ENCODE measurements around the gene ITPRIPL1.
"Not testable (repeated sequence)": the region's sequence is repeated elsewhere in the genome, so short reads cannot be mapped to it uniquely, and the experiment has no call there.

The ITPRIPL1 gene

GRCh38 chr2:96325041-96325883, at the start of gene ITPRIPL1:
TSS of gene ITPRIPL1 (plus strand) at chr2:96325317. CDS start at chr2:96325840, 523 bp downstream.
- DNase-seq (ENCODE audit: extremely low spot score, insufficient read length, low read depth): no peak
- no peak for FAIRE-seq

DNA sequence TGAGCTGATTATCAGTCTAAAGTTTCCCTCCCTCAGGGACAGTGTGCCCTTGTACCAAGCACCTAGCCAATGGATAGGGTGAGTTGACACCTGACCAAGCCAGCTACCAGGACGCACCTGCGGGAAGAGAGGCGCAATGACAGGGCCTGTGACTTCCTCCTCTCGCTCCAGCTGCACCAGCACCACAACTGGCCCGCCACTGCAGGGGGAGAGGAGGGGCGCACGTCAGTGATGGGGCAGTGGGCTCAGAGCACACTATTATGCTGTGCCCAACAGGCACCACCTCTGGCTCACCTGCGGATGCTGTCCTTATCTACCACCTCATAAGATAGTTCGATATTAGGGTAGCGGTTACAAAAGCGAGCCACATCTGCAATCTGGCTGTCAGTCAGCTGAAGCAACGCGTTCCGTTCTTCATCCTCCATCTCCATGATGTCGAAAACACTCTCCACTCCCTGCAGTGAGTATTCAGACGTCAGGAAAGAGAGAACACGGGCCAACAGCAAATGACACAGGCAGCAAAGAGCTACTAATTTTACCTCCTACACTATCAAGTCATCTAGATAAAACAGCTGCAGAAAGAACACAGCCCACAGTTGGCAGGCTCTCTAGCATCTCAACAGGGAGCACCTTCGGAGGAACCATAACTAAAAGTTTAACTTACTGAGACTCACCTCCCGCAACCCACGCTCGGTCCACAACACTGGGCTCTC, 48.2 kb upstream of the ITPRIPL1 start:
- DNase-seq (ENCODE audit: extremely low spot score, insufficient read length, low read depth) (no peak), FAIRE-seq (no peak)

- FAIRE-seq (no peak), DNase-seq (ENCODE audit: extremely low spot score, insufficient read length, low read depth) (no peak)
Measured at GRCh38 chr2:96287273-96287856, 37.8 kb upstream of the ITPRIPL1 start.

DNA sequence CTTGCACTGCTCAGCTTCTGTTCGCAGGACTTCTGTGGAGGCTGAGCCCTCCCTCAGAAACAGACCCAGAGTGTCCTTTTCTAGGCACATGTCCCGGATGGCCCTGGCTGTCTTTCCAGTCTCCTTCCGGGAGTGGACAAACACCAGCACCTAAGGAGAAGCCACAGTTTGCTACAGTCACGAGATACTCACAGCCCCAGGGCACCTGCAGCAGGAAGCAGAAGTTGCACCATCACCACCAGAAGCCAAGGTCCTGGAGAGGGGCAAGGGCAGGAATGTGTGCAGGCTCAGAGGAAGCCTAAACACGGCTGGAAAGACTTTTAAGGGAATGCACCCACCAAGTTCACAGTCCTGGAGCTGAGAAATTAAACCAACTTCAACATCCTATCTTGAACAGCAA, 33.4 kb upstream of the ITPRIPL1 start:
- DNase-seq (ENCODE audit: extremely low spot score, insufficient read length, low read depth): no peak
- FAIRE-seq: no peak

- not testable (repeated sequence) for DNase-seq (ENCODE audit: extremely low spot score, insufficient read length, low read depth); FAIRE-seq
Measured at GRCh38 chr2:96294271-96294670, 30.8 kb upstream of the ITPRIPL1 start.

GRCh38 chr2:96296925-96297324, 28.2 kb upstream of the ITPRIPL1 start:
- FAIRE-seq: no peak
- no peak for DNase-seq (ENCODE audit: extremely low spot score, insufficient read length, low read depth)

- FAIRE-seq (no peak), DNase-seq (ENCODE audit: extremely low spot score, insufficient read length, low read depth) (no peak)
Measured at GRCh38 chr2:96301865-96302264, 23.3 kb upstream of the ITPRIPL1 start.

DNA sequence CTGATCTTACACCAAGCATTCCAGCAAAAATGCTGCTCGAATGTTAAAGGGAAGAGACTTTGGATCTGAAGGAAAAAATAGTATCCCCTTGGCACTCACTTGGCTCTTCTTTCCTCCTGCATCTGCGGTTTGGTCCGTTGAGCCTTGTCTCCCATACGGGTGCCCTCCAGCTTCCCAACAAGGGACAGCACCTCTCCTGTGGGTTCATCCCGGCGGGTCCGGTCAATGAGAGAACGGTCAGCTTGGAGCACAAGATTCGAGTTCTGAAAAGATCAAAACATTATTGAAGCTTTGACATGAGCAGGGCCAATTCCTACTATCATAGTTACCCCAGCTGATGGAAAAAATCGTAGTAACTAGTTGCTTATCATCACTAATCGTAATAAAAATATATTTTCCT, 20.5 kb upstream of the ITPRIPL1 start:
- FAIRE-seq (no peak), DNase-seq (ENCODE audit: extremely low spot score, insufficient read length, low read depth) (no peak)

DNA sequence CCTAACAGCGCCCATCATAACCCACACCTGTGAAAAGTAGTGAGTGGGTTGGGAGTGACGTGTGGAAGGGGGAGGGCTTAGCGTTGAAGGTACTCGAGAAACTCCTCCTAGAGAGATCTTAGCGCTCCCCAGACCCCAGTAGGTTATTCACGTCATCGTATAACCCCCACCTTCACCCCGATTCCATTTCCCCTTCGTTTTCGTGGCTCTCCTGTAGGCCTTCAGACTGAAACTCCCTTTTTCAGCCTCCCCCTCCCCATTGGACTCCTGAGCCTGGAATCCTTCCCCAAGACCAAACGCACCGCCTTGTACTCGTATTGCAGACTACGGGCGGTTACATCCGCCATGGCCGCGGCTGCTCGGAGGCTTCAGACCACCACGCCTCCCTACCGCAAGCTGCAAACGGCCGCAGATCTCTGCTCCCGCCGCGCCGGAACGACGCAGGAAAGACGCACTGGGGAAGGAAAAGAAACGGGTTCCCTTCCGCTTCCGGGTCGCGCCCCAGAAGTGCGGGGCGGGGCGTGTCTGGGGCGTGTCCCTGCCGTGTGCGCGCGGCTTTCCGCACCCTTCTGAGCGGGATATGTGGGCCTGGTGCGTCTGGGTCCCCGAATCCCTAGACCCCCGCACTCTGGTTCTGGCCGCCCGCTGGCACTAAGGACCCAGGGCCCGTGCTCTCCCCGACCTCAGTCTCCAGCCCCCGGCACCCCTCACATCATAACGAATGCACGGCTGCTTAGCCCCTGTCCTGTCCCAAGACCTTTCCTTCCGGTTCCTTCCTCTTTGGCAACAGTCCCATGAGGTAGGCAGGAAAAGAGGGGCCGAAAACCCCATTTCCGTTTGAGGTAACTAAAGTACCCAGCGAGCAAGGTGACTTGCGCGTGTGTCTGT, 19.8 kb upstream of the ITPRIPL1 start, which contains the start of gene SNRNP200:
Gene SNRNP200, minus strand, starts transcription at position 456 of the 888 bp plus-strand sequence. Its CDS starts 109 bp downstream, at position 347.
- DNase-seq (ENCODE audit: extremely low spot score, insufficient read length, low read depth) (peak; percentile 80), FAIRE-seq (peak; percentile 87)

DNA sequence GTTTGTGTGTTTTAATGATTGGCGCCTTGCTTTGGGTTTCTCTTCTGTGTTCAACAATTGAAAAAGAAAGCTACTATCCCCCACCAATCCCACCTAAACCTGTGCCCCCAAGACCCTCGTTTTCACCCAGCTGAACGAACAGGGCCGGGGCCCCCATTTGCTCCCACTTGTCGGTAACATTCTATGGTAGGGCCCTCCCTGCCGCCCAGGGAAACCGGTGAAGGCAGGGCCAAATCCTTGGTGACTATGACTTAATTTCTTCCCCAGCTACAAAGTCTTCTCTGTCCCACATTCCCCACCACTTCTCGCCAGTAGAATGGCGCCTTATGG, 19.2 kb upstream of the ITPRIPL1 start:
- DNase-seq (ENCODE audit: extremely low spot score, insufficient read length, low read depth) (no peak), FAIRE-seq (no peak)

DNA sequence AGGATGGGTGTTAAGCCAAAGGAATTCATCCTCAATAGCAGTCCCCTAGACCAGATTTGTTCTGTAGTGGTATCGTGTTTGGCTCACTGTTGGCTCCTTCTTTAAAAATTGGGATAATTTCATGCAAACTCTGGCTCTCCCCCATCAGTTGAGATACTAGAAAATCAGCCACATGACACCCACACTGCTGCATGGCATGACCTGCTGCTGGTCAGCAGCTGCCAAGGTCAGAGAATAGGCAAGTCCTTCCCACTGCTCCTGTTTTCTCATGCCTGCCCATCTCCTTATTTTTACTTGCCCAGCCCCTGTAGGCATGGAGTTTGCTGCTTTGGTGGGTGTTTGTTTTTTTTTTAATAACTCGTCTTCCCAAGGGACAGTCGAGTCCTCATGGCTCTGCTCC, 18.7 kb upstream of the ITPRIPL1 start:
- FAIRE-seq: no peak

GRCh38 chr2:96308248-96308647, 16.9 kb upstream of the ITPRIPL1 start:
- DNase-seq (ENCODE audit: extremely low spot score, insufficient read length, low read depth) (no peak), FAIRE-seq (no peak)

More for the DNA sequence above, 18.7 kb upstream of the ITPRIPL1 start:
- no peak for DNase-seq (ENCODE audit: extremely low spot score, insufficient read length, low read depth)

DNA sequence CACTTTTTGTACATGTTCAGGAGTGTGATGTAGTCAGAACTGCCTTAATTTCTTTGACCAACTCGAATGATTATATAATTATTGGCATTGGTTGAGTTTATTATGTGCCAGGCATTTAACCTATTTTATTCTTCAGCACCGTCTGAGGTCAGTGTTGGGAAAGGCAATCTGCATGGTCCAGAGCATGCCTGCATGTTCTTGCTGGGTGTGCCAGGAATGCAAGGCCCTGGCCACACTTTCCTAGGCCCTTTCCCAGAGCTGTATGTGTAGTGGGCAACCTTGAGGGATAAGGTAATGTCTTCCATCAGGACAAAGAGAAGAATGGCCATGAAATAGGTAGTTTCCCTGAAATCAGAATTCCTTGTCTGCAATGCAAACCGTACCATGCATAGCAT, 10.1 kb upstream of the ITPRIPL1 start:
- FAIRE-seq (no peak), DNase-seq (ENCODE audit: extremely low spot score, insufficient read length, low read depth) (no peak)

DNA sequence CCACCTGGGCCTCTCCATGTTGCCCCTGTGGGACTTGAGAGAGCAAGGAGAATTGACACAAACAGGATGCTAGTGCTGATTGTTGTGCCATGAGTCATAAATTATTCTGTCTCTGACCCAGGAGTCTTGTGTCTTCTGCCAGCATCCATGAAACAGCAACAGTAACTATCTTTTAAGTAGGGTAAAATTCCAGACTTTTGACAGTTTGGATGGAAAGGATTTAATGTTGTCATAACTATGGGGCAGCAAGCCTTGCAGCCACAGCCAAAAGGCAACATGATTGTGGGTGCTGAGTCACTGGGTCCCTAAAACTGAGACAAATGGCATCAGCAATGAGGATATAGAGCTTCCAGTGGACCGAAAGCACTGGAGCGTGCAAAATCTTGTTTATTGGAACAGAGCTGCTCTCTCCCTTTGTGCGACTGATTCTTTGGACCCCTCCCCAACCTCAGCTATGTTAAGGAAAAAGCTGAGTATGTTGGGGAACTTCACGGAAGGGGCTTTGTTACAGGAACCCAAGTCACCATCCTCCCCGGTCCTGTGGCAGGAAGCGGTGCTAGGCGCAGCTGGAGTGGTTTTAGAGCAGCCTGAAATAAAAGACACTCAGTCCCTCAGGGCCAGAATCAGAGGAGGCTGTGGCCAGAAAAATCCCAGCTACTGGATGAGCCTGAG, 9.6 kb upstream of the ITPRIPL1 start:
- DNase-seq (ENCODE audit: extremely low spot score, insufficient read length, low read depth) (no peak), FAIRE-seq (peak; percentile 71)

- no peak for DNase-seq (ENCODE audit: extremely low spot score, insufficient read length, low read depth)
- FAIRE-seq: no peak
Measured at GRCh38 chr2:96316999-96317398, 8.1 kb upstream of the ITPRIPL1 start.

- DNase-seq (ENCODE audit: extremely low spot score, insufficient read length, low read depth) (no peak), FAIRE-seq (no peak)
Measured at GRCh38 chr2:96317584-96317997, 7.5 kb upstream of the ITPRIPL1 start.

DNA sequence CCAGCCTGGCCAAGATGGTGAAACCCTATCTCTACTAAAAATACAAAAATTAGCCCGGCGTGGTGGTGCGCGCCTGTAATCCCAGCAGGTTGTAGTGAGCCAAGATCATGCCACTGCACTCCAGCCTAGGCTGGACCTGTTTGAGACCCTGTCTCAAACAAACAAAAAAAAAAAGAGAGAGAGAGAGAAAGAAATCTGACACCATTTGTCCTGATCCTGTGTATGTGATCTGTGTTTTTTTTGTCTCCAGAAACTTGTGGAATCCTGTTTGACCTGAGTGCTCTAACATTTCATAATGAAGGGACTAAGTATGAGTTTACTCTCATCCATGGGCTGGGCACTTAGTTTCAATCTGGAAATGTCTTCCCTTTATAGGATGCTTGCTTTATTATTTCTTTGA, 6.4 kb upstream of the ITPRIPL1 start:
- DNase-seq (ENCODE audit: extremely low spot score, insufficient read length, low read depth): no peak
- no peak for FAIRE-seq

GRCh38 chr2:96319396-96319795, 5.7 kb upstream of the ITPRIPL1 start:
- DNase-seq (ENCODE audit: extremely low spot score, insufficient read length, low read depth) (no peak), FAIRE-seq (no peak)

DNA sequence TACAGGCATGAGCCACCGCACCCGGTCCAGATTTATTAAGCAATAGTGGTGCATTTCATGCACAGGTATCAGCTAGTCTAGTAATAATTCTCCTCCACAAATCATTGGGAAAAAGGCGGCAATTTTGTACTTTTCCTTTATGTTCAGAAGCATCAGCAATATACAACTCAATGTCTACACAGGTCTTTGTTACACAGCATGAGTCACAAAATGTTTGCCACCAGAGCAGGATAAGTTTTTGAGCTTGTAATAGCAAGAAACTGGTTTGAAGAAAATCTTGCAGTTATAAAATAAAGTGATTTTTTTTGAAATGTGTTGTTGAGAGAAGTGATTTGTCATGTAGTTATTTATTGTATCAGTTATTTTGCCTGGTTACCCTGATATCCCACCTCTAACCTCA, 4.8 kb upstream of the ITPRIPL1 start:
- FAIRE-seq (no peak), DNase-seq (ENCODE audit: extremely low spot score, insufficient read length, low read depth) (no peak)

Data from GM18507 (cell line).